Smooth muscle cell (in vitro differentiated cells): ENCODE data around the gene LDAH. TPM values are rescaled to one million over a fixed set of nuclear protein-coding genes. Genes with fewer than 3 reads are reported as not detected.

ENCODE experiments used
- DNase-seq: peaks from one replicate; lab custom pipeline; 2025; ENCODE audit not compliant: unreplicated experiment; lab: John Stamatoyannopoulos, UW
- H2AFZ ChIP-seq: fragments of 200-600 bp; sonication (generic); 2 replicates; pipeline ENCODE4 v1.6.0; 2016; ENCODE audit warnings: antibody characterized with exemption, low read depth, mild to moderate bottlenecking
- H3F3A ChIP-seq: fragments of 200-600 bp; sonication (generic); 2 replicates; pipeline ENCODE4 v1.6.0; 2017; ENCODE audit warnings: antibody characterized with exemption, low read depth
- H3K27ac ChIP-seq: fragments of 200-600 bp; sonication (generic); 2 replicates; pipeline ENCODE4 v1.5.1; 2016; ENCODE audit warnings: low read depth, mild to moderate bottlenecking
- H3K27me3 ChIP-seq: fragments of 200-600 bp; sonication (generic); 2 replicates; pipeline ENCODE4 v1.6.1; 2016; ENCODE audit warnings: low read depth, mild to moderate bottlenecking
- H3K36me3 ChIP-seq: fragments of 200-600 bp; sonication (generic); 2 replicates; pipeline ENCODE4 v1.5.1; 2016; ENCODE audit warnings: low read depth
- H3K4me1 ChIP-seq: fragments of 200-600 bp; sonication (generic); 2 replicates; pipeline ENCODE4 v1.5.1; 2016; ENCODE audit warnings: low read depth
- H3K4me2 ChIP-seq: fragments of 200-600 bp; sonication (generic); 2 replicates; pipeline ENCODE4 v1.6.0; 2016; ENCODE audit warnings: mild to moderate bottlenecking
- H3K4me3 ChIP-seq: fragments of 200-600 bp; sonication (generic); 2 replicates; pipeline ENCODE4 v1.5.1; 2016; ENCODE audit warnings: mild to moderate bottlenecking
- H3K79me2 ChIP-seq: fragments of 200-600 bp; sonication (generic); 2 replicates; pipeline ENCODE4 v1.6.0; 2016; ENCODE audit warnings: low read depth, mild to moderate bottlenecking
- H3K9ac ChIP-seq: fragments of 200-600 bp; sonication (generic); 2 replicates; pipeline ENCODE4 v1.6.0; 2016; ENCODE audit warnings: low read depth
- H3K9me3 ChIP-seq: fragments of 200-600 bp; sonication (generic); replicated peaks from 2 replicates; pipeline ENCODE4 v1.5.1; 2016; ENCODE audit warnings: low read depth
- H4K20me1 ChIP-seq: fragments of 200-600 bp; sonication (generic); 2 replicates; pipeline ENCODE4 v1.6.0; 2016; ENCODE audit warnings: low read depth
- WGBS: methylation state at CpG from one replicate; pipeline ENCODE4 v1.1.7; 2016; ENCODE audit warnings: low lambda C conversion rate; 5-methylcytosine and 5-hydroxymethylcytosine counted together
- polyA plus RNA-seq: library from polyadenylated mRNA; unstranded; fragments of >200 nt; fragmentation: Nextera tagmentation; extraction: Ambion mirVana; gene quantifications from 2 replicates; pipeline ENCODE4 v1.2.1, GENCODE V29; 2016
- total RNA-seq: library from RNA; depleted of rRNA; stranded (reverse); fragments of >200 nt; gene quantifications from 2 replicates; pipeline ENCODE4 v1.2.3, GENCODE V29; 2014
- TF ChIP-seq, protein P1 (sequence below): fragments of 200-600 bp; sonication (generic); IDR thresholded peaks from 2 replicates; pipeline ENCODE4 v1.5.1; 2017; ENCODE audit warnings: borderline replicate concordance, mild to moderate bottlenecking, antibody characterized with exemption; ENCODE audit not compliant: insufficient read depth, poor library complexity, severe bottlenecking

LDAH gene
- total and polyA plus RNA-seq, 2 experiments from 2014 or later, result 14.9 to 15.7 TPM

DNA sequence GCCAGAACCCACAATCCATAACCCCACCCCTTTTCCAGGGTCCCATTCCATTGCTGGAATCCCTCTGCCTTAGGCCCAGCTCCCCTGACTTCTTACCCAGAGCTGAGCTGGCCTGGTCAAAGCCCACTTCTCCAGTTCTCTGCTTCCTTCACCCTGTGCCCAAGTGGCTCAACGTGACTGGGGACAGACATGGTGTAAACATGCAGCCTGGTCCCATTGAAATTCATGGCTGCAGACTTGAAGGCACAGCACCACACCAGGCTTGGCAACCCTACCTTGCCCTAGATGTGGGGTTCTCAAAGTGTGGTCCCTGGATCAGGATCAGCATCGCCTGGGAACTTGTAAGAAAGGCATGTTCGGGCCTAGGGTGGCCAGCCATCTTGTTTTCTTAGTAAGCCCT, 175.7 kb downstream of the LDAH start:
- H3K9me3 ChIP-seq, result no peaks in the 10 kb centered on the region
- H3K36me3 ChIP-seq, result no peaks in the 10 kb centered on the region
- H3K27me3 ChIP-seq, result no peaks in the 10 kb centered on the region
- TF ChIP-seq, protein P1, sequence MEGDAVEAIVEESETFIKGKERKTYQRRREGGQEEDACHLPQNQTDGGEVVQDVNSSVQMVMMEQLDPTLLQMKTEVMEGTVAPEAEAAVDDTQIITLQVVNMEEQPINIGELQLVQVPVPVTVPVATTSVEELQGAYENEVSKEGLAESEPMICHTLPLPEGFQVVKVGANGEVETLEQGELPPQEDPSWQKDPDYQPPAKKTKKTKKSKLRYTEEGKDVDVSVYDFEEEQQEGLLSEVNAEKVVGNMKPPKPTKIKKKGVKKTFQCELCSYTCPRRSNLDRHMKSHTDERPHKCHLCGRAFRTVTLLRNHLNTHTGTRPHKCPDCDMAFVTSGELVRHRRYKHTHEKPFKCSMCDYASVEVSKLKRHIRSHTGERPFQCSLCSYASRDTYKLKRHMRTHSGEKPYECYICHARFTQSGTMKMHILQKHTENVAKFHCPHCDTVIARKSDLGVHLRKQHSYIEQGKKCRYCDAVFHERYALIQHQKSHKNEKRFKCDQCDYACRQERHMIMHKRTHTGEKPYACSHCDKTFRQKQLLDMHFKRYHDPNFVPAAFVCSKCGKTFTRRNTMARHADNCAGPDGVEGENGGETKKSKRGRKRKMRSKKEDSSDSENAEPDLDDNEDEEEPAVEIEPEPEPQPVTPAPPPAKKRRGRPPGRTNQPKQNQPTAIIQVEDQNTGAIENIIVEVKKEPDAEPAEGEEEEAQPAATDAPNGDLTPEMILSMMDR, result no peak
- no peak overlapping the region for H3K4me2 ChIP-seq
- DNase-seq, result no peak
- H3K4me3 ChIP-seq, result no peak overlapping the region
- no peak overlapping the region for H3K27ac ChIP-seq
- H3K4me1 ChIP-seq, result peaks cover 6% of the 10 kb centered on the region
- 97% methylated on average over 3 of the region's 3 CpGs for WGBS
- H3K9ac ChIP-seq, result no peak overlapping the region
- no peaks in the 10 kb centered on the region for H3F3A ChIP-seq
- peaks cover 14% of the 10 kb centered on the region for H4K20me1 ChIP-seq
- H2AFZ ChIP-seq, result no peak overlapping the region
- peaks cover 9% of the 10 kb centered on the region for H3K79me2 ChIP-seq

DNA sequence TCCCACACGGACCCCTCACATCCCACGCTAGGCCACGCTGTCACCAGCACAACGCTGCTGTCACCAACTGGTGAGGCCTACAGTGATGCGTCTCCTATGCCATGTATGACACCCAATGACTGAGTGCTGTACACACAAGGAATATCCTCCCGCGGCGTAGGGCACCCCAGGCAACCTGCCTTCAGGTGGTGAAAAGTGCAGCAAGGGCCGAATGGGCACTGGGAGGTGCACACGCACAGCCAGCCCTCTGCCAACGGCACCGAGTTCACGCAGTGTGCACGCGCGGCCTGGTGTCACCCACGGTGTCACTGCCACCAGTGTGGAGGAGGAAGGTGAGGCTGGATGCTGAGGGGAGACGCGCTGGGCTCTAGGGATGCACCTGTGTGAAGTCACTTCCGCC, 176.5 kb downstream of the LDAH start:
- DNase-seq, result no peak
- no peak overlapping the region for H3K4me3 ChIP-seq
- H4K20me1 ChIP-seq, result peaks cover 19% of the 10 kb centered on the region
- no peak overlapping the region for H3K27ac ChIP-seq
- H3K4me1 ChIP-seq, result peaks cover 6% of the 10 kb centered on the region
- H3K9me3 ChIP-seq, result no peaks in the 10 kb centered on the region
- no peak overlapping the region for H3K9ac ChIP-seq
- no peaks in the 10 kb centered on the region for H3K27me3 ChIP-seq
- H2AFZ ChIP-seq, result no peak overlapping the region
- 95% methylated on average over 20 of the region's 20 CpGs for WGBS
- no peaks in the 10 kb centered on the region for H3F3A ChIP-seq
- peaks cover 9% of the 10 kb centered on the region for H3K79me2 ChIP-seq
- no peaks in the 10 kb centered on the region for H3K36me3 ChIP-seq
- no peak overlapping the region for H3K4me2 ChIP-seq
- TF ChIP-seq, protein P1, result no peak

GRCh38 chr2:20645761-20646160, 177.1 kb downstream of the LDAH start:
- H2AFZ ChIP-seq, result no peak overlapping the region
- H3K36me3 ChIP-seq, result no peaks in the 10 kb centered on the region
- no peak overlapping the region for H3K9ac ChIP-seq
- TF ChIP-seq, protein P1, result no peak
- H3K4me2 ChIP-seq, result no peak overlapping the region
- WGBS, result 95% methylated on average over 10 of the region's 10 CpGs
- no peak overlapping the region for H3K27ac ChIP-seq
- peaks cover 19% of the 10 kb centered on the region for H4K20me1 ChIP-seq
- H3F3A ChIP-seq, result no peaks in the 10 kb centered on the region
- no peak for DNase-seq
- H3K27me3 ChIP-seq, result no peaks in the 10 kb centered on the region
- H3K4me1 ChIP-seq, result peaks cover 6% of the 10 kb centered on the region
- no peak overlapping the region for H3K4me3 ChIP-seq
- H3K9me3 ChIP-seq, result no peaks in the 10 kb centered on the region
- peaks cover 8% of the 10 kb centered on the region for H3K79me2 ChIP-seq

DNA sequence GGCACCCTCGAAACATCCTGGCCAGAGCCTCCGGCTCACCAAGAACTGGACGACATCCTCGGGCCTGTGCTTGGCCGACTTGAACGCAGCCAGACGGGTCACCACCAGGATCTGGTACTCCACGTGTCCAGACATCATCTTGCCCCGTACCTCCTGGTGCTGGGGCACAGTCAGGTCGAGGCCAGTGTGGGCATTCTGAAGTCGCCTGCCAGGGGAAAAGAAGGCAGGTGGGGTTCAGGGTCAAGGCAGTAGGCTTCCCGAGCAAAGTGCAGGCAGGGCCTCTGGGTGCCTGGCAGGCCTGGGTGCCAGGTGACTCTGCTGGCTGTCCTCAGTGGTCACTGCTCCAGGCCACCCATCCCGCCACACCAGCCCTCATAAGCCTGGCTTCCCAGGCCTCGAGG, 177.6 kb downstream of the LDAH start:
- no peak overlapping the region for H3K27ac ChIP-seq

More for the DNA sequence above, 177.6 kb downstream of the LDAH start:
- peaks cover 4% of the 10 kb centered on the region for H3K4me1 ChIP-seq
- TF ChIP-seq, protein P1, result no peak
- H3K4me2 ChIP-seq, result no peak overlapping the region
- H2AFZ ChIP-seq, result no peak overlapping the region
- no peaks in the 10 kb centered on the region for H3K36me3 ChIP-seq
- H3K79me2 ChIP-seq, result peaks cover 7% of the 10 kb centered on the region
- DNase-seq, result no peak
- peaks cover 19% of the 10 kb centered on the region for H4K20me1 ChIP-seq
- WGBS, result 98% methylated on average over 14 of the region's 14 CpGs
- no peak overlapping the region for H3K9ac ChIP-seq
- H3K27me3 ChIP-seq, result no peaks in the 10 kb centered on the region
- no peak overlapping the region for H3K4me3 ChIP-seq
- no peaks in the 10 kb centered on the region for H3F3A ChIP-seq
- H3K9me3 ChIP-seq, result no peaks in the 10 kb centered on the region
